Measurements from ENCODE around the gene CDK2. TPM values are rescaled to one million over a fixed set of nuclear protein-coding genes. Genes with fewer than 3 reads are reported as not detected.

CDK2 gene
- total RNA-seq, 1 donor from 2014 or later, result 108 TPM

- H3K4me3 Mint-ChIP-seq, result no peak overlapping the region
- H3K36me3 Mint-ChIP-seq (ENCODE audit: low read depth), result peaks cover 38% of the 10 kb centered on the region
- H3K4me1 Mint-ChIP-seq, result peaks cover 4% of the 10 kb centered on the region
- intact Hi-C loops (cut with micrococcal nuclease), result no loop called here
- peak overlapping the region; percentile 16 for H3K27ac Mint-ChIP-seq
- DNase-seq, result peak; percentile 81
- H3K9me3 Mint-ChIP-seq, result no peaks in the 10 kb centered on the region
- no peaks in the 10 kb centered on the region for H3K27me3 Mint-ChIP-seq
Observed at GRCh38 chr12:55955800-55956508, 10.7 kb upstream of the CDK2 start.

- H3K27me3 Mint-ChIP-seq, result no peaks in the 10 kb centered on the region
- H3K27ac Mint-ChIP-seq, result no peak overlapping the region
- H3K4me3 Mint-ChIP-seq, result no peak overlapping the region
- no peaks in the 10 kb centered on the region for H3K9me3 Mint-ChIP-seq
- H3K4me1 Mint-ChIP-seq, result peaks cover 4% of the 10 kb centered on the region
- intact Hi-C loops (cut with micrococcal nuclease), result no loop called here
- H3K36me3 Mint-ChIP-seq (ENCODE audit: low read depth), result peaks cover 24% of the 10 kb centered on the region
- DNase-seq, result no peak
Observed at GRCh38 chr12:55957106-55957859, 9.3 kb upstream of the CDK2 start.

- DNase-seq, result no peak
- H3K4me1 Mint-ChIP-seq, result peaks cover 26% of the 10 kb centered on the region
- intact Hi-C loops (cut with micrococcal nuclease), result no loop called here
- H3K27ac Mint-ChIP-seq, result no peak overlapping the region
- no peak overlapping the region for H3K4me3 Mint-ChIP-seq
- peaks cover 13% of the 10 kb centered on the region for H3K36me3 Mint-ChIP-seq (ENCODE audit: low read depth)
- no peaks in the 10 kb centered on the region for H3K27me3 Mint-ChIP-seq
- no peaks in the 10 kb centered on the region for H3K9me3 Mint-ChIP-seq
Observed at GRCh38 chr12:55963760-55964159, 2.9 kb upstream of the CDK2 start.

- H3K27me3 Mint-ChIP-seq, result no peaks in the 10 kb centered on the region
- DNase-seq, result no peak
- H3K9me3 Mint-ChIP-seq, result no peaks in the 10 kb centered on the region
- peaks cover 14% of the 10 kb centered on the region for H3K36me3 Mint-ChIP-seq (ENCODE audit: low read depth)
- H3K27ac Mint-ChIP-seq, result no peak overlapping the region
- H3K4me3 Mint-ChIP-seq, result no peak overlapping the region
- H3K4me1 Mint-ChIP-seq, result peaks cover 26% of the 10 kb centered on the region
- intact Hi-C loops (cut with micrococcal nuclease), result no loop called here
Observed at GRCh38 chr12:55965240-55965639, 1.4 kb upstream of the CDK2 start.

GRCh38 chr12:55965941-55966407 lies 656 bp upstream of the CDK2 start, which contains the start of gene PMEL:
PMEL (minus strand) TSS chr12:55966042; CDS start chr12:55966011, 31 bp downstream.
- intact Hi-C loops (cut with micrococcal nuclease), result loop anchor here (1.0 kb wide), 2 partner anchors 8 to 39 kb away; partner anchors contain the start of genes PYM1 and RAB5B
- peak; percentile 60 for DNase-seq
- Mint-ChIP-seq H3K27me3 (no peaks in the 10 kb centered on the region), H3K4me1 (peaks cover 31% of the 10 kb centered on the region), H3K9me3 (no peaks in the 10 kb centered on the region), H3K4me3 (peak within 1 kb of the TSS; percentile 99), H3K36me3 (ENCODE audit: low read depth) (peaks cover 18% of the 10 kb centered on the region), H3K27ac (peak within 1 kb of the TSS; percentile 94)

GRCh38 chr12:55969356-55969755 lies 2.7 kb downstream of the CDK2 start:
- Mint-ChIP-seq H3K4me3 (no peak overlapping the region), H3K4me1 (peaks cover 40% of the 10 kb centered on the region), H3K36me3 (ENCODE audit: low read depth) (peaks cover 25% of the 10 kb centered on the region), H3K27ac (no peak overlapping the region), H3K9me3 (no peaks in the 10 kb centered on the region), H3K27me3 (no peaks in the 10 kb centered on the region)
- intact Hi-C loops (cut with micrococcal nuclease), result no loop called here
- no peak for DNase-seq

GRCh38 chr12:55970775-55971174 lies 4.1 kb downstream of the CDK2 start:
- intact Hi-C loops (cut with micrococcal nuclease), result no loop called here
- H3K27me3 Mint-ChIP-seq, result no peaks in the 10 kb centered on the region
- H3K4me3 Mint-ChIP-seq, result no peak overlapping the region
- H3K9me3 Mint-ChIP-seq, result no peaks in the 10 kb centered on the region
- no peak for DNase-seq
- peaks cover 28% of the 10 kb centered on the region for H3K36me3 Mint-ChIP-seq (ENCODE audit: low read depth)
- peaks cover 35% of the 10 kb centered on the region for H3K4me1 Mint-ChIP-seq
- H3K27ac Mint-ChIP-seq, result peak overlapping the region; percentile 51

GRCh38 chr12:55972042-55972441 lies 5.4 kb downstream of the CDK2 start:
- intact Hi-C loops (cut with micrococcal nuclease), result no loop called here
- Mint-ChIP-seq H3K27ac (peak overlapping the region; percentile 30), H3K27me3 (no peaks in the 10 kb centered on the region), H3K9me3 (no peaks in the 10 kb centered on the region), H3K4me3 (no peak overlapping the region), H3K4me1 (peaks cover 35% of the 10 kb centered on the region), H3K36me3 (ENCODE audit: low read depth) (peaks cover 25% of the 10 kb centered on the region)
- no peak for DNase-seq

- Mint-ChIP-seq H3K4me3 (no peak overlapping the region), H3K27ac (peak overlapping the region; percentile 30), H3K4me1 (peaks cover 34% of the 10 kb centered on the region), H3K36me3 (ENCODE audit: low read depth) (peaks cover 25% of the 10 kb centered on the region), H3K9me3 (no peaks in the 10 kb centered on the region), H3K27me3 (no peaks in the 10 kb centered on the region)
- intact Hi-C loops (cut with micrococcal nuclease), result no loop called here
- DNase-seq, result no peak
Observed at GRCh38 chr12:55972456-55972855, 5.8 kb downstream of the CDK2 start.

GRCh38 chr12:55972911-55973598 lies 6.4 kb downstream of the CDK2 start:
- Mint-ChIP-seq H3K9me3 (no peaks in the 10 kb centered on the region), H3K36me3 (ENCODE audit: low read depth) (peaks cover 25% of the 10 kb centered on the region), H3K27ac (no peak overlapping the region), H3K4me1 (peaks cover 31% of the 10 kb centered on the region), H3K4me3 (no peak overlapping the region), H3K27me3 (no peaks in the 10 kb centered on the region)
- no peak for DNase-seq
- intact Hi-C loops (cut with micrococcal nuclease), result loop anchor here (1.0 kb wide), 5 partner anchors 44 to 156 kb away; partner anchors contain the start of genes IKZF4, PA2G4, RPL41 and SARNP

- Mint-ChIP-seq H3K27ac (no peak within 1 kb of the TSS), H3K27me3 (no peaks in the 10 kb centered on the region), H3K9me3 (no peaks in the 10 kb centered on the region), H3K4me3 (no peak within 1 kb of the TSS), H3K4me1 (peaks cover 28% of the 10 kb centered on the region), H3K36me3 (ENCODE audit: low read depth) (peaks cover 21% of the 10 kb centered on the region)
- DNase-seq, result peak; percentile 99
- intact Hi-C loops (cut with micrococcal nuclease), result loop anchor here (1.0 kb wide), 7 partner anchors 7 to 156 kb away; partner anchors contain the start of genes CDK2, IKZF4, PA2G4 and PMEL
Observed at GRCh38 chr12:55973599-55974307, 7.1 kb downstream of the CDK2 start, which contains the start of gene RAB5B. RAB5B (plus strand) TSS chr12:55974078; CDS start chr12:55986961, 12,883 bp downstream.

- intact Hi-C loops (cut with micrococcal nuclease), result loop anchor here (1.0 kb wide), 2 partner anchors 8 to 67 kb away; partner anchors contain the start of genes CDK2, PMEL and RPS26
- DNase-seq, result peak; percentile 86
- Mint-ChIP-seq H3K27me3 (no peaks in the 10 kb centered on the region), H3K27ac (no peak overlapping the region), H3K36me3 (ENCODE audit: low read depth) (peaks cover 24% of the 10 kb centered on the region), H3K4me3 (no peak overlapping the region), H3K4me1 (peaks cover 30% of the 10 kb centered on the region), H3K9me3 (no peaks in the 10 kb centered on the region)
Observed at GRCh38 chr12:55974308-55974730, 7.7 kb downstream of the CDK2 start.

- Mint-ChIP-seq H3K9me3 (no peaks in the 10 kb centered on the region), H3K36me3 (ENCODE audit: low read depth) (peaks cover 27% of the 10 kb centered on the region), H3K27me3 (no peaks in the 10 kb centered on the region), H3K4me3 (no peak overlapping the region), H3K27ac (no peak overlapping the region), H3K4me1 (peaks cover 25% of the 10 kb centered on the region)
- intact Hi-C loops (cut with micrococcal nuclease), result no loop called here
- no peak for DNase-seq
Observed at GRCh38 chr12:55978393-55978792, 11.8 kb downstream of the CDK2 start.
